NCI-H146 treated with DMSO at 0.1 percent for 48 hours (cell line): ENCODE results near the gene MME.
"Not testable (repeated sequence)": the region's sequence is repeated elsewhere in the genome, so short reads cannot be mapped to it uniquely, and the experiment has no call there.

Experiments used
- DNase-seq: peaks from one replicate; lab custom pipeline; 2025; ENCODE audit not compliant: unreplicated experiment; lab: John Stamatoyannopoulos, UW

The MME gene

GRCh38 chr3:155083313-155083905 lies 3.3 kb downstream of the MME start:
- DNase-seq, result no peak

GRCh38 chr3:155084567-155084966 lies 4.4 kb downstream of the MME start:
- DNase-seq, result no peak

GRCh38 chr3:155086051-155086450 lies 5.9 kb downstream of the MME start:
- DNase-seq, result no peak

GRCh38 chr3:155088706-155089345 lies 8.7 kb downstream of the MME start:
- no peak for DNase-seq

DNA sequence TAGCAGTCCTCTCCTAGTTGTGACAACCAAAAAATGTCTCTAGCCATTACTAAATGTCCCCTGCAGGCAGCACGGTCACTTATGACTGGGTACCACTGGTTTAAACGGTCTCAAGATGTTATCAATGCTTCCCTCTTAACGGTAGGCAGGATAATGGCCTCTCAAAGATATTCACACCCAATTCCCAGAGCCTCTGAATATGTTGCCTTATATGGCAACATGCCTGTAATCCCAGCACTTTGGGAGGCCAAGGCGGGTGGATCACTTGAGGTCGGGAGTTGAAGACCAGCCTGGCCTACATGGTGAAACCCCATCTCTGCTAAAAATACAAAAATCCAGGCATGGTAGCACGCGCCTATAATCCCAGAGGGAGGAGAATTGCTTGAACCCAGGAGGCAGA lies 9.4 kb downstream of the MME start:
- DNase-seq, result no peak

DNA sequence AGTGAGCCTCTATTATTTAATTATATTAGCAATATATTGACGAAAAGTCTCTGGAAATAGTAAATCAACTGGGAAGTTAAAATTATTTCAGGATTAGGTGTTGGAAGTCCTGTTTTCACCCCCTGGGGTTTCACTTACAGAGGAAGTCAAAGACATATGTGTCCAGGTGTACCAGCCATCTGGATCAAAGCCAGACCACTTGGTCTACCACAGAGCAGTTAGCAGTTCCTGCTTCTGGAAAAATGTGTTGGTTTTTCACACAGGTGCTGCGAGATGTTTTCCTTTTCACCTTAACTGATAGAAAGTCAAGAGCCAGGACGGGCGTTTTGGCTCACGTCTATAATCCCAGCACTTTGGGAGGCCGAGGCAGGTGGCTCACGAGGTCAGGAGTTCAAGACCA lies 13.1 kb downstream of the MME start:
- DNase-seq, result no peak

GRCh38 chr3:155096303-155097008 lies 16.3 kb downstream of the MME start:
- DNase-seq, result no peak

GRCh38 chr3:155097009-155097349 lies 16.9 kb downstream of the MME start:
- DNase-seq, result no peak

DNA sequence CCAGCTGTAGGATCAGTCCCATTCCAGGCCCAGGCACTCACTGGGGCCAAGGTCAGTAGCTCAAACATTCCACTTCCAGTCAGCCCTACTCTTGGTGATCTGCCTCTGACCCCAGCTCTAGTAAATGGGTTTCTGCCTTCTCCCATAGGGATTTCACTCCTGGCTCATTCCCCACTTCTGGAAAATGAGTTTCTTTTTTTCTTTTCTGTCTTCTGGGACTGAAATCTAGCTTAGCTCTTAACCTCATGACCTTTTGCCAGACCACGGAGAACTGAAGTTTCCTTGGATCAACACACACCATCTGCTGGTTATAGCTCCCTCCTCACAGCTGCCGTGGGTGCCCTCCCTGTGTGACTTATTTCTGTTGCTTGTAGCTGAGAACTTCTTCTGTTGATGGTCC lies 21.3 kb downstream of the MME start:
- no peak for DNase-seq

GRCh38 chr3:155102329-155102728 lies 22.2 kb downstream of the MME start:
- DNase-seq, result no peak

DNA sequence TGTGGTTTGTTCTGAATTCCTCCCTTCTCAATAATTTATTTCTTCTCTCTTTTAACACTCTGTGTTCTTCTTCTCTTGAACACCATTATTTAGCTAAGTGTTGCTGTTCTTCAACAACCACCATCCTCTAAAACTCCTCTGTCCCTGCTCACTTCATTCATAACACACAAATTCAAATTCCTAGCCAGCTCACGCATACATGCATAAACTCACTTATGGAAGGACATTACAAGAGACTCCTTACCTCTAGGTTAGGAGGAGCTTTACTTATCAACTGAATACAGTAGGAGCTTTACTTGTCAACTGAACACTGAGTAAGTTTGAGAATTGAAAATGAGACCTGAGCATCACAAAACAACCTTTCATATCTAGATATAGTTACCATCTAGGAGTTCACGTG lies 23.6 kb downstream of the MME start:
- no peak for DNase-seq

DNA sequence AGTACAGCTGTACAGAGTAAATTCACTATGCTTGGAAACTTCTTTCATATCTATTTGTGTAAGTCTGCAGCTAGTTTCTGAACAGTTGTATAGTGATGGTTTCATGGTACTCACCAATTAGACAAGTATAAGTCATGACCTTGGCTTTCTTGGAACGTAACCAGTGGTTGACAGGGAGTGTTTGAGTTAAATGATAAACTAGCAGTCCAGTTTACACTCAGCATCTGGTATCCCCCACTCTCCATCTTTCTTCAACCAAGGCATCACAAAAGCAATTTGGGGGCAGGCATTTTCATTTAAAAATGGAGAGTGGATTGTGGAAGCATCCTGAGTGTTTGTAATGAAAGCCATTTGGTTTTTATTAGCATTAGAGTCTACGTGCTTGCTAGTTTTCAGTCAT lies 26.0 kb downstream of the MME start:
- DNase-seq, result no peak

GRCh38 chr3:155110022-155110421 lies 29.9 kb downstream of the MME start:
- DNase-seq, result no peak

GRCh38 chr3:155110996-155111901 lies 31.1 kb downstream of the MME start:
- no peak for DNase-seq

DNA sequence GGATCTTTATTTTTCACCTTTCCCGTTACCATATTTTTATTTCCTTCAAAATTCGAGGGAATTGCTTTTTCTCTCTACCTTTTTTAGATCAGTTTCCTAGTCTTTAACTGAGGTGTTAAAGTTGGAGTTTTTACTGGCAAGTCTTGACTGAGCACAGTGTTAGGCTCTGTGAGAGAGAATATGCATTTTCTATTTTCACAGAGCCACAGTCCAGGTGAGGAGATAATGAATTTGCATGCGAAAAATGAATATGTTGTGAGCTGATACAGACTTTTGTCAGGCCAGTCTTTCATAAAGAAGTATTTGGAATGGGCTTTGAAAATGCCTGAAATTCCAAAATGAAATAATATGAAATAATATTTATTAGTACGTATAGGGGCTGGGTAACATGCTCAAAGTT lies 31.9 kb downstream of the MME start:
- DNase-seq, result no peak

DNA sequence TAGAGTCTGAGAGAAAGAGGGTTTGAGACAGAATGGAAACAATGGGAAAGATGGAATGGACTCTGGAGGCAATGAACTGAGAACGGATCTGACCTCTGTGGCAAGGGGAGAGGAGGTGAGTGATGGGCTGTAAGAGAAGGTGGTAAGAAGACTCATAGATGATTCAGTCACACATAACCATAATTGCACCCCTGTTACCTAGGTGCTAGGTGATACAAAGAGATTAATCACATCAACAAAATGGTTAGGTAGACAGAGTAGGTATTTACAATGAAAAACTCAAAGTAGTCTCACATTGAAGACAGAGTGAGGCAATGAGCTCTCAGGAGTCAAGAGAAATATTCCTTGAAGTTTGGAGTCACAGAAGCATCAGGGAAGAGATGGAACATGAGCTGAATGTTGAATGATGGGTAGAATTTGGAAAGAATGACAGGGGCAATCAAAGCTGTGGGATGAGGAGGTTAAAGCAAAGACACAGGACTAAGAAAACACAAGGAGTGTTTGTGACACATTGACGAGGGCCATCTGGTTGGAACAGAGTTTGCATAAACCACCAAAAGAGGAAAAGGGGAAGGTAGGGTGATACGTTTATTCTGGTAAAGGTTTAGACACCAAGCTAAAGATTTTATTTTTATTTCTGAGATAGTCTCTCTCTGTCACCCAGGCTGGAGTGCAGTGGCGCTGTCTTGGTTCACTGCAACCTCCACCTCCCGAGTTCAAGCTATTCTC lies 32.7 kb downstream of the MME start:
- DNase-seq, result no peak

DNA sequence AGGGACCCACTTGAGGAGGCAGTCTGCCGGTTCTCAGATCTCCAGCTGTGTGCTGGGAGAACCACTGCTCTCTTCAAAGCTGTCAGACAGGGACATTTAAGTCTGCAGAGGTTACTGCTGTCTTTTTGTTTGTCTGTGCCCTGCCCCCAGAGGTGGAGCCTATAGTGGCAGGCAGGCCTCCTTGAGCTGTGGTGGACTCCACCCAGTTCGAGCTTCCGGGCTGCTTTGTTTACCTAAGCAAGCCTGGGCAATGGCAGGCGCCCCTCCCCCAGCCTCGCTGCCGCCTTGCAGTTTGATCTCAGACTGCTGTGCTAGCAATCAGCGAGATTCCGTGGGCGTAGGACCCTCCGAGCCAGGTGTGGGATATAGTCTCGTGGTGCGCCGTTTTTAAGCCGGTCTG lies 44.6 kb downstream of the MME start:
- not testable (repeated sequence) for DNase-seq

DNA sequence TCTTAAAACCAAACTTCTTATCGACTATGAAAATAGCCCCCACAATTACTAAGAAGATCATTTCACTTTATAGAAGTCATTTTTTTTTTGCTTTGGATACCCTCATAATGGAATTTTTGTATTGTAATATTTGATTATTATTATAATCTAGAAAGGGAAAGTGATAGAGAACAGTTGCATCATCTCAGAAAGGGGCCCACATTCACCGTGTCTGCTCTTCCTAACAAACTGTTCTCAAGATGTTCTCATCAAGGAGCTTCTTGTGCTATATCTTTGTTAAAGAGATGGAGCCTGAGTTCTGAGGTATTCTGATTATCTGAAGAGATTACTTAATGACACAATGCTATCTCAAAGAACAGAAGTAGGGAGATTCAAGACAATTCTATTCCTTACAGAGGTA lies 49.3 kb downstream of the MME start:
- no peak for DNase-seq

DNA sequence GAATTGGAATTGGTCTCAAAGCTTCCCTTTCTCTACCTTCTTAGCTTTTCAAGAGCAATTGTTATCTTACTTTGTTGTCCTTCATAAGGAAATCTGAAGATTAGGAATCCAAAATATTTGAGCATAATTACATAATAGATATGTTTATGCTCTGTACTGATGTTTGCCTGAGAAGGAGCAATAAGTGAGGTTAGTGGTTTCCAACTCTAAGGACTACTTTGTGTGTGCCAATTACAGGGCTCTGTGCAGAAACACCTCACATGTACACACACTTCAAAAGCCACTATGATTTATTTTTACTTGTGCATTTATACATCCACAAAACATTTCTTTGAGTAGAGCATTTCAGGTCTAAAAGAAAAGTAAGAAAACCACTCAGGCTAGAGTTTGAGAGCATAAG lies 49.9 kb downstream of the MME start:
- no peak for DNase-seq

DNA sequence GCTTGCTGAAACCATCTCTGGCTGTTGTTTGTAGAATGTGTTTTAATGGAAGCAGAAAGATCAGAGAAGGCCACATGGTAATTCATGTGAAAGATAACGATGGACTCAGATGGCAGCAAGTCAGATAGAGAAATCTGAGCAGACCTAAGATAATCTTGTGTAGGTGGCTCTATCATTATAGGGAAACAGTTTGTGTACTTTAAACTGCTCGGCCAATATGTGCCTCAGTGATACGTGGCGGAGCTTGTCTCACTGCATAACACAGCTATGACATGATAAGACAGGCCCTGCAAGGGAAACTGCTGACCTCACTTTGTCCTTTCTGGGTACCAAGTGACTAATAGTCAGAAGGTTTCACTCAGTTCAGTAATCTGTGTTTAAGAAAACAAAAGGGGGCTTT lies 51.0 kb downstream of the MME start:
- no peak for DNase-seq

DNA sequence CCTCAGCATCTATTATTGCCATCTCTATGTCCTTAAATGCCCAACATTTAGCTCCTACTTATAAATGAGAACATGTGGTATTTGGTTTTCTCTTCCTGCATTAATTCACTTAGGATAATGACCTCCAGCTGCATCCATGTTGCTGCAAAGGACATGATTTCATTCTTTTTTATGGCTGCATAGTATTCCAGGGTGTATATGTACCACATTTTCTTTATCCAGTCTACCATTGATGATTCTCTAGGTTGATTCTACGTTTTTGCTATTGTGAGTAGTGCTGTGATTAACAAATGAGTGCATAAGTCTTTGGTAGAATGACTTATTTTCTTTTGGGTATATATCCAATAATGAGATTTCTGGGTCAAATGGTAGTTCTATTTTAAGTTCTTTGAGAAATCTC lies 54.2 kb downstream of the MME start:
- not testable (repeated sequence) for DNase-seq
